Measurements from ENCODE around the gene SLC13A5.
A peak's percentile ranks its signal among the peaks of the same experiment; 100 is the strongest.

DNA sequence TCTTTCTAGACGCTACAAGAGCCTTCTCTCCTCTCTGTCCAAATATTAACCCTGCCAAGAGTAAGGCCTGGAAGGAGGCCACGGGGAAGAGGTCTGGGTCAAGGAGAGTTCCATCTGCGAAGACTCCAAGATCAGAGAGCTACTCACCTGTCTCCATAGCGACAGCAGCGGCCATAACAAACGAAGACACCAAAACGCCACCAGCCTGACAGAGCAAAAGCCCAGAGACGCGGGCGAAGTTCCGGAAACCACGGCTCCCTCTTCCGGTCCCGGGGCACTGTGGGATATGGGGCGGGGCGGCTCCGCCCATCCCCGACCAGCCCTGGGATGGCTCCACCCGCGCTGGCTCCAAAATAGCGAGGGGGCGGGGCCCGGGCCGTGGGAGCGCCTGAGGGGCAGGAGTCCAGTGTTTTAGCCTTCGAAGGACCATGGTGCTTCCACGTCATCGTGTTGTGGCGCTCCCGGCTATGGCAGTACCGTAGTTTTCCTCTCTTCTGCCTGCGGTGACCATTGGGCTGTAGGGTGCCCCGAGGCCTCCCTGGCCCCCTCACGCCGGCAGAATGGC is 61.7 kb downstream of the SLC13A5 start, which contains the start of the genes C17orf100 and MED31:
- TF ChIP-seq, protein P1, sequence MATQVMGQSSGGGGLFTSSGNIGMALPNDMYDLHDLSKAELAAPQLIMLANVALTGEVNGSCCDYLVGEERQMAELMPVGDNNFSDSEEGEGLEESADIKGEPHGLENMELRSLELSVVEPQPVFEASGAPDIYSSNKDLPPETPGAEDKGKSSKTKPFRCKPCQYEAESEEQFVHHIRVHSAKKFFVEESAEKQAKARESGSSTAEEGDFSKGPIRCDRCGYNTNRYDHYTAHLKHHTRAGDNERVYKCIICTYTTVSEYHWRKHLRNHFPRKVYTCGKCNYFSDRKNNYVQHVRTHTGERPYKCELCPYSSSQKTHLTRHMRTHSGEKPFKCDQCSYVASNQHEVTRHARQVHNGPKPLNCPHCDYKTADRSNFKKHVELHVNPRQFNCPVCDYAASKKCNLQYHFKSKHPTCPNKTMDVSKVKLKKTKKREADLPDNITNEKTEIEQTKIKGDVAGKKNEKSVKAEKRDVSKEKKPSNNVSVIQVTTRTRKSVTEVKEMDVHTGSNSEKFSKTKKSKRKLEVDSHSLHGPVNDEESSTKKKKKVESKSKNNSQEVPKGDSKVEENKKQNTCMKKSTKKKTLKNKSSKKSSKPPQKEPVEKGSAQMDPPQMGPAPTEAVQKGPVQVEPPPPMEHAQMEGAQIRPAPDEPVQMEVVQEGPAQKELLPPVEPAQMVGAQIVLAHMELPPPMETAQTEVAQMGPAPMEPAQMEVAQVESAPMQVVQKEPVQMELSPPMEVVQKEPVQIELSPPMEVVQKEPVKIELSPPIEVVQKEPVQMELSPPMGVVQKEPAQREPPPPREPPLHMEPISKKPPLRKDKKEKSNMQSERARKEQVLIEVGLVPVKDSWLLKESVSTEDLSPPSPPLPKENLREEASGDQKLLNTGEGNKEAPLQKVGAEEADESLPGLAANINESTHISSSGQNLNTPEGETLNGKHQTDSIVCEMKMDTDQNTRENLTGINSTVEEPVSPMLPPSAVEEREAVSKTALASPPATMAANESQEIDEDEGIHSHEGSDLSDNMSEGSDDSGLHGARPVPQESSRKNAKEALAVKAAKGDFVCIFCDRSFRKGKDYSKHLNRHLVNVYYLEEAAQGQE (IDR thresholded peaks at IDR 0.05; ENCODE audit: insufficient replicate concordance, low read depth) = no peak
- TF ChIP-seq, protein P2, sequence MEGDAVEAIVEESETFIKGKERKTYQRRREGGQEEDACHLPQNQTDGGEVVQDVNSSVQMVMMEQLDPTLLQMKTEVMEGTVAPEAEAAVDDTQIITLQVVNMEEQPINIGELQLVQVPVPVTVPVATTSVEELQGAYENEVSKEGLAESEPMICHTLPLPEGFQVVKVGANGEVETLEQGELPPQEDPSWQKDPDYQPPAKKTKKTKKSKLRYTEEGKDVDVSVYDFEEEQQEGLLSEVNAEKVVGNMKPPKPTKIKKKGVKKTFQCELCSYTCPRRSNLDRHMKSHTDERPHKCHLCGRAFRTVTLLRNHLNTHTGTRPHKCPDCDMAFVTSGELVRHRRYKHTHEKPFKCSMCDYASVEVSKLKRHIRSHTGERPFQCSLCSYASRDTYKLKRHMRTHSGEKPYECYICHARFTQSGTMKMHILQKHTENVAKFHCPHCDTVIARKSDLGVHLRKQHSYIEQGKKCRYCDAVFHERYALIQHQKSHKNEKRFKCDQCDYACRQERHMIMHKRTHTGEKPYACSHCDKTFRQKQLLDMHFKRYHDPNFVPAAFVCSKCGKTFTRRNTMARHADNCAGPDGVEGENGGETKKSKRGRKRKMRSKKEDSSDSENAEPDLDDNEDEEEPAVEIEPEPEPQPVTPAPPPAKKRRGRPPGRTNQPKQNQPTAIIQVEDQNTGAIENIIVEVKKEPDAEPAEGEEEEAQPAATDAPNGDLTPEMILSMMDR (IDR thresholded peaks at IDR 0.05; ENCODE audit: insufficient read depth, low read length) = no peak
- TF ChIP-seq POLR2AphosphoS5 (IDR thresholded peaks at IDR 0.05; ENCODE audit: low read depth) (peak; percentile 53), GABPA (IDR thresholded peaks at IDR 0.05; ENCODE audit: low read depth) (peak; percentile 72), SPI1 (IDR thresholded peaks at IDR 0.05; ENCODE audit: borderline replicate concordance, low read depth) (no peak)

Data from HL-60 (cell line).